Lower lobe of right lung (tissue), 2 donors: ENCODE measurements around the gene TTC21B. TPM values are rescaled to one million over a fixed set of nuclear protein-coding genes. Genes with fewer than 3 reads are reported as not detected.

Source experiments
- ATAC-seq, 2 donors: fragments of 200-7000 bp; cut with Tn5 transposase; one replicate each; pipeline ENCODE4 v1.9.1; 2020 to 2022; ENCODE audit warnings: mild to moderate bottlenecking in 2 of 2, moderate library complexity in 2 of 2
- DNase-seq: peaks from one replicate; pipeline ENCODE4 v3.0.0-alpha.2; 2020
- H3K27ac ChIP-seq: fragments of 200-600 bp; one replicate; pipeline ENCODE4 v1.8.0; 2022
- H3K27me3 ChIP-seq: fragments of 200-600 bp; one replicate; pipeline ENCODE4 v1.8.0; 2022; ENCODE audit warnings: low read depth
- H3K36me3 ChIP-seq: fragments of 200-600 bp; one replicate; pipeline ENCODE4 v1.8.0; 2022; ENCODE audit warnings: mild to moderate bottlenecking
- H3K4me1 ChIP-seq: fragments of 200-600 bp; one replicate; pipeline ENCODE4 v1.8.0; 2022
- H3K4me3 ChIP-seq: fragments of 200-600 bp; one replicate; pipeline ENCODE4 v1.8.0; 2022; ENCODE audit warnings: mild to moderate bottlenecking
- H3K9me3 ChIP-seq: fragments of 200-600 bp; one replicate; pipeline ENCODE4 v1.8.0; 2022
- intact Hi-C: fragments of 100-400 bp; cut with DNase I; formaldehyde crosslinking; loops from one replicate; pipeline ENCODE4 v1.11.0; 2022
- total RNA-seq: library from RNA; stranded (reverse); fragmentation: NEBNext Ultra II Directional; extraction: Animal tissue kit (Norgen Biotek cat#: 25700); gene quantifications from one replicate; pipeline ENCODE4 v1.2.1, GENCODE V29; 2021
- TF ChIP-seq, protein P1 (sequence below): fragments of 200-600 bp; IDR thresholded peaks from one replicate; pipeline ENCODE4 v1.8.0; 2022; ENCODE audit warnings: antibody characterized with exemption, mild to moderate bottlenecking
- donor health status: DM: no; HTN: yes; CAD: no; lungs with severe emphysema.

Gene TTC21B
- total RNA-seq, 1 donor from 2014 or later: 25.8 TPM

DNA sequence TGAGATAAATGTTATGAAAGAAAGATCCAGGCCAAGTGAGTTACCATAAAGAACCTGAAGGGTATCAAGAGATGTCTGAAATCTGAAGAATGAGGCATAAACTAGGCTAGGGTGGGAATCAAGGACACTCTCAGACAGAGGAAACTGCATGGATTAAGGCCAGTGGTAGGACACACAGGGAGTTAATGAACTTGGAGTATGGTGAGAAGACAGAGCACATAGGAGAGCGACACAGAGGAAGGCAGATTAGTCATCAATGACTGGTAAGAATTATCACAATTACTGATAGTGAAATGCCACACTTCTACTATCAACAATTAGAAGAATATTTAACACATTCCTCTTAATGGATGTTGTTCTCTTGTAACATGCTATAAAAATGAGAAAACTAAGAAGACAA, 76.9 kb downstream of the TTC21B start:
- H3K4me1 ChIP-seq: no peaks in the 10 kb centered on the region
- peaks cover 35% of the 10 kb centered on the region for H3K36me3 ChIP-seq
- H3K27ac ChIP-seq: no peak overlapping the region
- ATAC-seq (no peak), DNase-seq (no peak)
- intact Hi-C loops: no loop called here
- TF ChIP-seq, protein P1, sequence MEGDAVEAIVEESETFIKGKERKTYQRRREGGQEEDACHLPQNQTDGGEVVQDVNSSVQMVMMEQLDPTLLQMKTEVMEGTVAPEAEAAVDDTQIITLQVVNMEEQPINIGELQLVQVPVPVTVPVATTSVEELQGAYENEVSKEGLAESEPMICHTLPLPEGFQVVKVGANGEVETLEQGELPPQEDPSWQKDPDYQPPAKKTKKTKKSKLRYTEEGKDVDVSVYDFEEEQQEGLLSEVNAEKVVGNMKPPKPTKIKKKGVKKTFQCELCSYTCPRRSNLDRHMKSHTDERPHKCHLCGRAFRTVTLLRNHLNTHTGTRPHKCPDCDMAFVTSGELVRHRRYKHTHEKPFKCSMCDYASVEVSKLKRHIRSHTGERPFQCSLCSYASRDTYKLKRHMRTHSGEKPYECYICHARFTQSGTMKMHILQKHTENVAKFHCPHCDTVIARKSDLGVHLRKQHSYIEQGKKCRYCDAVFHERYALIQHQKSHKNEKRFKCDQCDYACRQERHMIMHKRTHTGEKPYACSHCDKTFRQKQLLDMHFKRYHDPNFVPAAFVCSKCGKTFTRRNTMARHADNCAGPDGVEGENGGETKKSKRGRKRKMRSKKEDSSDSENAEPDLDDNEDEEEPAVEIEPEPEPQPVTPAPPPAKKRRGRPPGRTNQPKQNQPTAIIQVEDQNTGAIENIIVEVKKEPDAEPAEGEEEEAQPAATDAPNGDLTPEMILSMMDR: no peak
- H3K27me3 ChIP-seq: no peaks in the 10 kb centered on the region
- no peaks in the 10 kb centered on the region for H3K9me3 ChIP-seq
- no peak overlapping the region for H3K4me3 ChIP-seq

DNA sequence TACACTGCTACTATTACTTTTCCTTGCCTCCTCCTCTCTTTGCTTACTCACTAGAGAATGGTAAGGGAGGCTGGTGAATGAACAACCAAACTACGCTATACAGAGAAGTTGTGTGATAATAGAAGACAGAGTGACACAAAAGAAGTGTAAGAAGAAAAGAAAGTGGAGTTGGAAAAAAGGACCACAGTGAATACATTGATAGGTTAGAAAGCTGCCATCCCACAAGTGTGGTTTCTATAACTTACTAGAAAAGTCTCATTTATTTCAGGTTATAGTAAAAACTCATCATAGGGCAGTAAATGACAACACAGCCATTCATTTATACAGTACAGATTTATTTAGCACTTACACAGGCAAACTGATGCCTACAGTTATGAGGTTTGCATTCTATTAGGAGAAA, 77.3 kb downstream of the TTC21B start:
- Histone ChIP-seq H3K27me3 (no peaks in the 10 kb centered on the region), H3K4me3 (no peak overlapping the region), H3K36me3 (peaks cover 30% of the 10 kb centered on the region), H3K27ac (no peak overlapping the region), H3K9me3 (no peaks in the 10 kb centered on the region), H3K4me1 (no peaks in the 10 kb centered on the region)
- DNase-seq (no peak), ATAC-seq (no peak)
- TF ChIP-seq, protein P1: no peak
- intact Hi-C loops: no loop called here

DNA sequence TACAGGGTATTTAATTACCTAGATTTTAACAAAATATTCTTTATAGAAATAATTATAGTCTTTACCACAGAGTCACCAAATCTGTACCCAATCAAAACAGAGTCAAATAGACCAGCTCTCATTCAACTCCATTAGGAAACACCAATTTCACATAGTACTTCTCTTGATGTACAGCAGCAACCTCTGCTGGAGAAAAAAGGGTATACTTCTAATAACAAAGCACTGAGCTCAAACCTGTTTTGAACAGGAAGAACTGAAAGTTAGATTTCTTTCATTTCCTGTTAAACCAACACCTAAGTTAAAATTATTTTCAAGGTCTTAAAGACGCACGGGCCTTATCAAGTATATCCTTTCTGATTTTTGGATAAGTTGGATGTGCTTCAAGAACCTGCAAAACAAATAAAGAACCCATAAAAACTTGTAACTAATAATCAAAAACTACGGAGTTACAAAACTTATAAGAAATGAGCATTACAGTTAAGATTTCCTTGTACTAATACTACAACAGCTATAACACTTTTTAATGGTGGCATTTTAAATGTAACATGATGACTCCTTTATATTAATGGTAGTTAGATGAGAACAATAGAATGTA, 79.0 kb downstream of the TTC21B start:
- intact Hi-C loops: no loop called here

DNA sequence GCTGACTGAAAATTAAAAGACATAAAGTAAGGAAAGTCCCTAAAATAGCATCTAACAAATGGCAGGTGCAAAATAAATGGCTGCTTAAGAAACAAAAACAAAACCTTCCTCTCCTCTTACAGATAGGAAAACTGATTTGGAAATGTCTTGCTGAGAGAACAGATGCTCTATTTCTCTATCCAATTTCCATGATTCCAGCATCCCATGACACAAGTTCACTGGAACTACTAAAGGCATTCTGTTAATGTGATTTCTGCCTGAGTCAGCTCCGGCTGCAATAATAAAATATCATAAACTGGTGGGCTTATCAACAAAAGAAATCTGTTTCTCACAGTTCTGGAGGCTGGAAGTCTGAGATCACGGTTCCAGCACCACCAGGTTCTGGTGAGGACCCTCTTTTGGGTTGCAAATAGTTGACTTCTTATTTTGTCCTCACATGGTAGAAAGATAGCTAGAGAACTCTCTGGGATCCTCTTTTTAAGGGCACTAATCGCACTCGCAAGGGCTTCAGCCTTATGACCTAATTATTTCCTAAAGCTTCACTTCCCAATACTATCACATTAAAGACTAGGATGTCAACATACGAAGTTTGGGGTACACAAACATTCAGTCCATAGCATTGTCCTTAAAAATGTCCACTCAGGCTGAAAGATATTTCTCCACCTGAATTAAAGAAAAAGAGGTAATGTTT, 81.3 kb downstream of the TTC21B start:
- intact Hi-C loops: no loop called here
- TF ChIP-seq, protein P1: no peak
- Histone ChIP-seq H3K4me1 (no peaks in the 10 kb centered on the region), H3K4me3 (no peak overlapping the region), H3K9me3 (no peaks in the 10 kb centered on the region), H3K36me3 (peaks cover under 1% of the 10 kb centered on the region), H3K27ac (no peak overlapping the region), H3K27me3 (no peaks in the 10 kb centered on the region)
- ATAC-seq: no peak
- DNase-seq: no peak

More for the DNA sequence above, 79.0 kb downstream of the TTC21B start:
- no peak overlapping the region for H3K27ac ChIP-seq
- ATAC-seq (peak; percentile 84 to 86), DNase-seq (no peak)
- H3K4me3 ChIP-seq: no peak overlapping the region
- H3K36me3 ChIP-seq: peaks cover 18% of the 10 kb centered on the region
- no peaks in the 10 kb centered on the region for H3K27me3 ChIP-seq
- no peaks in the 10 kb centered on the region for H3K4me1 ChIP-seq
- TF ChIP-seq, protein P1: peak; percentile 63
- no peaks in the 10 kb centered on the region for H3K9me3 ChIP-seq

- Histone ChIP-seq H3K4me1 (no peaks in the 10 kb centered on the region), H3K4me3 (no peak overlapping the region), H3K27ac (no peak overlapping the region), H3K27me3 (no peaks in the 10 kb centered on the region), H3K9me3 (no peaks in the 10 kb centered on the region), H3K36me3 (no peaks in the 10 kb centered on the region)
- ATAC-seq (no peak), DNase-seq (no peak)
- intact Hi-C loops: no loop called here
- TF ChIP-seq, protein P1: no peak
These were observed 82.6 kb downstream of the TTC21B start for GRCh38 chr2:165871025-165871424.
